NCI-H1105 treated with DMSO at 0.1 percent for 48 hours (cell line): ENCODE results near the gene KSR2.

Source experiments
- DNase-seq: peaks from one replicate; lab custom pipeline; 2025; lab: John Stamatoyannopoulos, UW

The KSR2 gene

DNA sequence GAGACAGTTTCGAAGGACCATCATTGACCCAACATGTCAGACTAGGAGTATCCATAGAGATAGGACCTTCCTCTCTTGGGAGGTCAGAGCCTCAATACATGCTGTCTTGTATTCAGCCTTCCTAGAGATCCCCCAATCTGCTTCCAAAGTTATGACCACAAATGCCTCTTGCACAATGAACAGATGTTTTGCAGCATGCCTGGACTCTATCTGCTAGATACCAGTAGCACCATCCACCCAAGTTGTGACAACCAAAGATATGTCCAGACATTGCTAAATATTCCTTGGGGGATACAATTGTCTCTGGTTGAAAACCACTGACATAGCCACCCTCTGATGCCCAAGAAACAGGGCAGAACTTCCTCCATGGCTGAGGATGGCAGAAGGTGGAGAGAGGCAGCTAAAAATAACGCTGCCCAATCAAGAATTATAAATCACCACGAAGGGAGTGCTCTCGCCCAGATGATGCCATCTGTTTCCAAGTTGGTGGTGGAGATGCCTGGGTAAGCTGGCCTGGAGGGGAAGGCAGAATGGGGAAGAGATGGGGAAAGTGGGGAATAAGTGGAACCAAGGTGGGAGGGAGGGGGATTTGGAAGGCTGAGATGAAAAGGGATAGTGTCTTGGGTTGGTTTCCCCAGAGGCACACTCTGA, 564.5 kb downstream of the KSR2 start:
- DNase-seq = no peak

DNA sequence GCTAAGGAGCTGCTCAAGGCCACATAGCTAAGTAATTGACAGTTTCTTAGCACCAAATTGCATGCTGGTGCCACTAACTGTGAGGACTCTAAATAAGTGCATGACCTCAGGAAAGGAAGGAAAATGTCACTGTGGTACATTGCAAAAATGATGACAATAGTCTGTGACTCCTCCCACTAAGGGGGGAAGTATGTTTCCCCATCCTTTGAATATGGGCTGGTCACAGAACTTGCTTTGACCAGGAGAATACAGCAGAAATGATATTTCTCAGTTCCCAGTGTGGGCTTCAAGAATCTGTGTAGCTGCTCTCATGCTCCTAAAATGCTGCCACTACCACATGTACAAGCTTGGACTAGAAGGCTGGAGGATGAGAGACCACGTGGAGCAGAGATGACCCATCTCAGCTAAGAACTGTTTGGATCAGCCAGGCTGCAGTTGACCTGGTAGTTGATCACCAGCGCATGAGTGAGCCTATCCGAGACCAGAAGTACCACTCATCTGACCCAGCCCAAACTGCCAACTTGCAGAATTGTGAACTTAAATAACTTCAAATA, 565.1 kb downstream of the KSR2 start:
- DNase-seq = no peak
